GM06990 (cell line): ENCODE results near the gene BTN2A1.
"Not testable (repeated sequence)": the region's sequence is repeated elsewhere in the genome, so short reads cannot be mapped to it uniquely, and the experiment has no call there.

ENCODE experiments used
- DNase-seq: peaks from one replicate; pipeline ENCODE4 v3.0.0-alpha.2; 2011; ENCODE audit not compliant: insufficient read length; ENCODE audit errors: extremely low read depth
- H3K27me3 ChIP-seq: replicated peaks from 2 replicates; pipeline ENCODE4 v1.6.0; 2011; ENCODE audit warnings: low read length; ENCODE audit not compliant: control insufficient read depth, insufficient read depth
- H3K36me3 ChIP-seq: 2 replicates; pipeline ENCODE4 v1.5.1; 2011; ENCODE audit warnings: low read length; ENCODE audit not compliant: control insufficient read depth, insufficient read depth
- H3K4me3 ChIP-seq: replicated peaks from 2 replicates; pipeline ENCODE4 v1.5.1; 2011; ENCODE audit warnings: low read depth, mild to moderate bottlenecking, control low read depth, low read length
- TF ChIP-seq, protein P1 (sequence below): IDR thresholded peaks from 2 replicates; pipeline ENCODE4 v1.5.1; 2011; ENCODE audit warnings: low read length, control low read depth, mild to moderate bottlenecking, inconsistent platforms; ENCODE audit not compliant: insufficient read depth, poor library complexity, severe bottlenecking

BTN2A1 gene

DNA sequence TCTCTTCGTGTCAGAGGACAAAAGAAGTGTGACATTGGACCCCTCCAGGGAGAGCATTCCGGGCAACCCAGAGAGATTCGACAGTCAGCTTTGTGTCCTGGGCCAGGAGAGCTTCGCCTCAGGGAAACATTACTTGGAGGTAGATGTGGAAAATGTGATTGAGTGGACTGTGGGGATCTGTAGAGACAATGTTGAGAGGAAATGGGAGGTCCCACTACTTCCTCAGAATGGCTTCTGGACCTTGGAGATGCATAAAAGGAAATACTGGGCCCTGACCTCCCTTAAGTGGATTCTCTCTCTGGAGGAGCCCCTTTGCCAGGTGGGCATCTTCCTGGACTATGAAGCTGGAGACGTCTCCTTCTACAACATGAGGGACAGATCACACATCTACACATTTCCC lies 27.0 kb upstream of the BTN2A1 start:
- Histone ChIP-seq H3K36me3 (peaks cover 6% of the 10 kb centered on the region), H3K4me3 (no peak overlapping the region), H3K27me3 (no peaks in the 10 kb centered on the region)
- no peak for DNase-seq
- TF ChIP-seq, protein P1, sequence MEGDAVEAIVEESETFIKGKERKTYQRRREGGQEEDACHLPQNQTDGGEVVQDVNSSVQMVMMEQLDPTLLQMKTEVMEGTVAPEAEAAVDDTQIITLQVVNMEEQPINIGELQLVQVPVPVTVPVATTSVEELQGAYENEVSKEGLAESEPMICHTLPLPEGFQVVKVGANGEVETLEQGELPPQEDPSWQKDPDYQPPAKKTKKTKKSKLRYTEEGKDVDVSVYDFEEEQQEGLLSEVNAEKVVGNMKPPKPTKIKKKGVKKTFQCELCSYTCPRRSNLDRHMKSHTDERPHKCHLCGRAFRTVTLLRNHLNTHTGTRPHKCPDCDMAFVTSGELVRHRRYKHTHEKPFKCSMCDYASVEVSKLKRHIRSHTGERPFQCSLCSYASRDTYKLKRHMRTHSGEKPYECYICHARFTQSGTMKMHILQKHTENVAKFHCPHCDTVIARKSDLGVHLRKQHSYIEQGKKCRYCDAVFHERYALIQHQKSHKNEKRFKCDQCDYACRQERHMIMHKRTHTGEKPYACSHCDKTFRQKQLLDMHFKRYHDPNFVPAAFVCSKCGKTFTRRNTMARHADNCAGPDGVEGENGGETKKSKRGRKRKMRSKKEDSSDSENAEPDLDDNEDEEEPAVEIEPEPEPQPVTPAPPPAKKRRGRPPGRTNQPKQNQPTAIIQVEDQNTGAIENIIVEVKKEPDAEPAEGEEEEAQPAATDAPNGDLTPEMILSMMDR = no peak

DNA sequence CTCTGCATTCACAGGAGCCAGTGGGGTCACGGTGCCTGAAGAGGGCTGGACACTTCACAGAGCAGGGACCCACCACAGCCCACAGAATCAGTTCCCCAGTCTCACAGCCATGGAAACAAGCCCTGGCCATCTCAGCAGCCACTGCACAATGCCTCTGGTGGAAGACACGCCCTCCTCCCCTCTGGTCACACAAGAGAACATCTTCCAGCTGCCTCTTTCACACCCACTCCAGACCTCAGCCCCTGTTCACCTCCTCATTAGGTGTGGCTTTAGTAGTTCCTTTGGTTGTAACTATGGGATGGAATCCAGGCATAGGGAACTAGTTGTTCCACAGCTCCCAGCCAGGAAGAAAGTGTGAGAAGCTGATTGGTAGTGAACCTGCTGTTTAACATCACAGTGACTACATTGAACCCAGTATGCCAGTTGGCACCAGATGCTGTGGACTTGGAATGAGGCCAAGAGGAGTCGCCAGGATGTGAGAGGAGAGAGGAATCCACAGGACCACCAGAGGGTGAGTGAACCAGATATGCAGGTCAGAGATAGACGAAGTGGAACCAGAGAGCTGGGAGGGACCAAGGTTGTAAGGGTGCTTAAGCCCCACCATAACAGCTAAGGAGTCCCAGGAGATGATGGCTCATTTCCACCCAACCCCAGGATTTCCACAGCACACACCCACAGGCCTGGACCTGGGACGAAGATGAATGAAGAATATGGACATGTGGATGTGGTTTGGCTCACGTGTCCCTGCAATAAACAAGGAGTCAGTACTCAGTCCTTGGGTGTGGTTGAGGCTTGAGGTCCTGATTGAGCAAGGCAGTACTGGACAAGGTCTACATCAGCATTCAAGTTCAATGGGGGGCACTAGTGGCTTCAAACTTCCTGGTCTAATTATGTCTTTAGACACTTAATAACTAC lies 26.2 kb upstream of the BTN2A1 start:
- DNase-seq = no peak
- Histone ChIP-seq H3K27me3 (no peaks in the 10 kb centered on the region), H3K36me3 (peaks cover 6% of the 10 kb centered on the region), H3K4me3 (no peak overlapping the region)
- TF ChIP-seq, protein P1 = no peak

DNA sequence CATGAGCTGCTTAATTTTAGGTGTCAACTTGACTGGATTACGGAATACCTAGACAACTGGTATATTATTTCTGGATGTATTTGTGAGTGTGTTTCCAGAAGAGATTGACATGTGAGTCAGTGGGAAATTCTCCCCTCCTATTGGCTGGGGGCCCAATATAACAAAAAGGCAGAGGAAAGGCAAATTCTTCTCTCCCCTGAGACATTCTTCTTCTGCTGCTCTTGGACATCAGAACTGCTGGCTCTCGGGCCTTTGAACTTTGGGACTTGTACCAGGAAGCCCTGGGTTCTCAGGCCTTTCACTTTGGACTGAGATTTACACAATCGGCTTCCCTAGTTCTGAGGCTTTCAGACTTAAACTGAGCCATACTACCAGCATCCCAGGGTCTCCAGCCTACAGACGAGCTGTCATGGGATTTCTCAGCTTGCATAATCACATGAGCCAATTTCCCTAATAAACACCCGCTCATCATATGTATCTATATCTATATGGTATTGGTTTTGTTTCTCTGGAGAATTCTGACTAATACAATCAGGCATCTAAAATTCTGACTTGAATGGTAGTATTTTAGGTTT lies 25.0 kb upstream of the BTN2A1 start:
- Histone ChIP-seq H3K36me3 (peaks cover 6% of the 10 kb centered on the region), H3K27me3 (no peaks in the 10 kb centered on the region), H3K4me3 (no peak overlapping the region)
- DNase-seq = no peak
- TF ChIP-seq, protein P1 = no peak

DNA sequence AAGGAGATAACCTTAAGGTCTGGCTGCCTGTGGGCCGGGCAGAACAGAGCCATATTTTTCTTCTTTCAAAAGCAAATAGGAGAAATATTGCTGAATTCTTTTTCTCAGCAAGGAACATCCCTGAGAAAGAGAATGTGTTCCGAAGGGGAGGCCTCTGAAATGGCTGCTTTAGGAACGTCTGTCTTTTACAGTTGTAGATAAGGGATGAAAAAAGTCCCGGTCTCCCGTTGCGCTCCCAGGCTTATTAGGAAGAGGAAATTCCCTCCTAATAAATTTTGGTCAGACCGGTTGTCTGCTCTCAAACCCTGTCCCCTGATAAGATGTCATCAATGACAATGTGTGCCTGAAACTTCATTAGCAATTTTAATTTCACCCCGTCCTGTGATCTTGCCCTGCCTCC lies 24.1 kb upstream of the BTN2A1 start:
- not testable (repeated sequence) for H3K27me3 ChIP-seq, DNase-seq, H3K36me3 ChIP-seq, H3K4me3 ChIP-seq

DNA sequence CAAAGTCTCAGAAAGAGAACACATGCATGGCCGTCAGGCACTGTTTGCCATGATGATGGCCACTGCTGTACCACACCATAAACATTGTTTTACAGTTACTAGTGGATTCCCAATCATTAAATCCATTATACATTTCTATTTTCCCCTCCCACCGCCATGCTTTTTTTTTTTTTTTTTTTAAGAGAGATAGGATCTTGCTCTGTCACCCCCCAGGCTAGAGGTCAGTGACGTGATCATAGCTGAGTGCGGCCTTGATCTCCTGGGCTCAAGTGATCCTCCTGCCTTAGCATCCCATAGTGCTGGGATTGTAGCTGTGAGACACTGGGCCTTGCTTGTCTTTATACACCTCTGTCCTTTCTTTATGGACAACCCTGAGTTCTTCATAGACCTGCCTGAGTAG lies 21.7 kb upstream of the BTN2A1 start:
- TF ChIP-seq, protein P1 = no peak
- Histone ChIP-seq H3K4me3 (no peak overlapping the region), H3K36me3 (peaks cover 4% of the 10 kb centered on the region), H3K27me3 (no peaks in the 10 kb centered on the region)
- no peak for DNase-seq

DNA sequence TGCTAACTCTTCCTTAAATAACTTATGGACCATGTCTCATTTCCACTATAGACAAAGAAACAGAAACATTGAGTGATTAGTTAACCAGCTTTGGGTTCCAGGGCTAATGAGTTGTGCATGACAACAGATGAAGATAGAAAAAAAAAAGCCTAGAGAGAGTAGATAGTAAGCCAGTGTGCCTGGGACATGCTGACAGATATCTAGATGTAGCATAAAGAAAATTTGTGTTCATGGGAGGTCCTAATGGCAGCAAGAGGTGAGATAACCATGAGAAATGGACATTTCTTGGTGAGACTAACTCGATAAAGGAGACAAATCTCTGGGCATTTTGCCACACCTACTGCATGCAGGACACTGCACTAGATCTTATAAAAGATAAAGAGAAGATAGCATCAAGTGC lies 20.2 kb upstream of the BTN2A1 start:
- Histone ChIP-seq H3K4me3 (no peak overlapping the region), H3K27me3 (no peaks in the 10 kb centered on the region), H3K36me3 (no peaks in the 10 kb centered on the region)
- DNase-seq = no peak
- TF ChIP-seq, protein P1 = no peak
